GM12874 (cell line): ENCODE measurements around the gene RGS6.

ENCODE experiments used
- CTCF ChIP-seq: IDR thresholded peaks from 2 replicates; pipeline ENCODE4 v1.5.1; 2011; ENCODE audit warnings: low read depth, mild to moderate bottlenecking, control low read depth, low read length, moderate library complexity; ENCODE audit not compliant: insufficient read depth

Gene RGS6

GRCh38 chr14:72275242-72275641, 343.0 kb downstream of the RGS6 start:
- no peak for TF ChIP-seq CTCF

- no peak for TF ChIP-seq CTCF
These were observed 346.1 kb downstream of the RGS6 start for GRCh38 chr14:72278316-72278715.

- no peak for TF ChIP-seq CTCF
These were observed 351.9 kb downstream of the RGS6 start for GRCh38 chr14:72284176-72284575.

GRCh38 chr14:72290241-72290640, 358.0 kb downstream of the RGS6 start:
- no peak for TF ChIP-seq CTCF

- peak; percentile 61; the same call in 1 of the 2 replicates for TF ChIP-seq CTCF
These were observed 359.9 kb downstream of the RGS6 start for GRCh38 chr14:72291908-72292688.

- TF ChIP-seq CTCF: no peak
These were observed 360.4 kb downstream of the RGS6 start for GRCh38 chr14:72292689-72293024.

GRCh38 chr14:72301352-72301751, 369.1 kb downstream of the RGS6 start:
- TF ChIP-seq CTCF: no peak
